HepG2 (cell line): ENCODE data around the gene LINGO1. TPM values are rescaled to one million over a fixed set of nuclear protein-coding genes. Genes with fewer than 3 reads are reported as not detected.

Experiments
- ATM ChIP-seq: fragments of 450-650 bp; IDR thresholded peaks from 2 replicates; pipeline ENCODE4 v1.7.1; 2017; ENCODE audit warnings: mild to moderate bottlenecking, borderline replicate concordance
- DPF2 ChIP-seq: sonication (generic); formaldehyde crosslinking; IDR thresholded peaks from 2 replicates; pipeline ENCODE4 v1.4.0; 2020; ENCODE audit warnings: mild to moderate bottlenecking, low read depth, missing genetic modification reagents, borderline replicate concordance
- HDAC2 ChIP-seq: sonication (generic); formaldehyde crosslinking; IDR thresholded peaks from 2 replicates; pipeline ENCODE4 v1.4.0; 2020; ENCODE audit warnings: missing genetic modification reagents
- HOXA5 ChIP-seq: sonication (generic); formaldehyde crosslinking; IDR thresholded peaks from 2 replicates; pipeline ENCODE4 v1.4.0; 2020; ENCODE audit warnings: missing genetic modification reagents
- IKZF5 ChIP-seq: IDR thresholded peaks from 2 replicates; pipeline ENCODE4 v1.6.1; 2018; ENCODE audit warnings: missing genetic modification reagents, mild to moderate bottlenecking, missing compliant biosample characterization
- MIER2 ChIP-seq: IDR thresholded peaks from 2 replicates; pipeline ENCODE4 v1.6.1; 2016; ENCODE audit warnings: missing biosample characterization, missing genetic modification reagents
- PAWR ChIP-seq: sonication (generic); formaldehyde crosslinking; IDR thresholded peaks from 2 replicates; pipeline ENCODE4 v1.4.0; 2020; ENCODE audit warnings: missing genetic modification reagents, mild to moderate bottlenecking, borderline replicate concordance
- PREB ChIP-seq: sonication (generic); formaldehyde crosslinking; IDR thresholded peaks from 2 replicates; pipeline ENCODE4 v1.4.0; 2020; ENCODE audit warnings: missing genetic modification reagents
- RARG ChIP-seq: sonication (generic); formaldehyde crosslinking; IDR thresholded peaks from 2 replicates; pipeline ENCODE4 v1.4.0; 2020; ENCODE audit warnings: low read depth, mild to moderate bottlenecking, missing genetic modification reagents
- RELA ChIP-seq: sonication (generic); formaldehyde crosslinking; IDR thresholded peaks from 2 replicates; pipeline ENCODE4 v1.4.0; 2020; ENCODE audit warnings: missing genetic modification reagents
- RNF2 ChIP-seq: fragments of 450-650 bp; conservative IDR thresholded peaks from 2 replicates; pipeline ENCODE4 v1.6.1; 2016; ENCODE audit warnings: low read depth
- SMARCE1 ChIP-seq: fragments of 450-650 bp; IDR thresholded peaks from 2 replicates; pipeline ENCODE4 v1.6.1; 2017; ENCODE audit warnings: borderline replicate concordance
- STAT5B ChIP-seq: sonication (generic); formaldehyde crosslinking; IDR thresholded peaks from 2 replicates; pipeline ENCODE4 v1.4.0; 2020; ENCODE audit warnings: missing genetic modification reagents
- SUZ12 ChIP-seq: fragments of 150-350 bp; IDR thresholded peaks from 2 replicates; pipeline ENCODE4 v1.6.1; 2014; ENCODE audit warnings: low read depth, low read length
- ZBTB10 ChIP-seq: sonication (generic); formaldehyde crosslinking; IDR thresholded peaks from 2 replicates; pipeline ENCODE4 v1.4.0; 2020; ENCODE audit warnings: missing genetic modification reagents, borderline replicate concordance
- ZBTB34 ChIP-seq: sonication (generic); formaldehyde crosslinking; IDR thresholded peaks from 2 replicates; pipeline ENCODE4 v1.8.0; 2022; ENCODE audit warnings: mild to moderate bottlenecking, missing genetic modification reagents
- ZBTB46 ChIP-seq: sonication (generic); formaldehyde crosslinking; IDR thresholded peaks from 2 replicates; pipeline ENCODE4 v1.4.0; 2020; ENCODE audit warnings: mild to moderate bottlenecking, missing genetic modification reagents, borderline replicate concordance
- ZC3H4 ChIP-seq: sonication (generic); formaldehyde crosslinking; IDR thresholded peaks from 2 replicates; pipeline ENCODE4 v1.4.0; 2020; ENCODE audit warnings: missing genetic modification reagents, borderline replicate concordance
- ZFP90 ChIP-seq: sonication (generic); formaldehyde crosslinking; IDR thresholded peaks from 2 replicates; pipeline ENCODE4 v1.8.0; 2022; ENCODE audit warnings: missing genetic modification reagents, mild to moderate bottlenecking, inconsistent platforms, borderline replicate concordance
- ZNF121 ChIP-seq: sonication (generic); formaldehyde crosslinking; IDR thresholded peaks from 2 replicates; pipeline ENCODE4 v1.5.0; 2020; ENCODE audit warnings: mild to moderate bottlenecking, missing genetic modification reagents
- ZNF33A ChIP-seq: sonication (generic); formaldehyde crosslinking; IDR thresholded peaks from 2 replicates; pipeline ENCODE4 v1.5.1; 2020; ENCODE audit warnings: missing genetic modification reagents, mild to moderate bottlenecking, moderate library complexity, borderline replicate concordance
- ZNF614 ChIP-seq: IDR thresholded peaks from 2 replicates; pipeline ENCODE4 v1.6.1; 2018; ENCODE audit warnings: missing biosample characterization, missing genetic modification reagents, inconsistent platforms, borderline replicate concordance
- polyA plus RNA-seq, 8 experiments: library from polyadenylated mRNA; depleted of rRNA in 3 of 8; stranded (reverse) in 7 of 8; unstranded in 1 of 8; fragments of >200 nt; fragmentation: Illumina TruSeq in 4 of 8; extraction: Trizol in 4 of 8; gene quantifications; 2 replicates each; pipeline versions ENCODE4 v1.2.1 to v1.2.3, GENCODE V29; 2011 to 2016; ENCODE audit warnings: low read depth in 4 of 8, missing spikeins in 1 of 8, mixed read lengths in 1 of 8; ENCODE audit not compliant: insufficient read depth in 1 of 8
- total RNA-seq, 5 experiments: library from RNA; depleted of rRNA; stranded (reverse); fragments of >200 nt; fragmentation: Illumina TruSeq; extraction: Trizol; gene quantifications; 2 replicates each; pipeline ENCODE4 v1.2.3, GENCODE V29; 2016; ENCODE audit warnings: low read depth in 1 of 5

LINGO1 gene
- total and polyA plus RNA-seq, 2 of the 13 experiments (the other 11 are each of a cell fraction or from before 2014, with no cell fraction given), result 0.07 TPM; not detected in 1

GRCh38 chr15:77633134-77633912 lies 611 bp upstream of the LINGO1 start (continued):
- TF ChIP-seq ZNF614 (no peak), ZBTB10 (no peak), RELA (CRISPR knock-in tag) (0 out of 2 replicates have a peak, but pooled peaks have one; percentile 31), STAT5B (CRISPR knock-in tag) (no peak), SUZ12 (peak; percentile 23; the same call in 1 of the 2 replicates), SMARCE1 (no peak), RARG (CRISPR knock-in tag) (no peak), ZNF33A (CRISPR knock-in tag) (no peak), HDAC2 (CRISPR knock-in tag) (peak; percentile 70), ZFP90 (peak; percentile 90; the same call in 1 of the 2 replicates), ZC3H4 (CRISPR knock-in tag) (no peak), DPF2 (no peak), ZNF121 (CRISPR knock-in tag) (peak; percentile 56), ZBTB46 (CRISPR knock-in tag) (no peak), HOXA5 (peak; percentile 83; the same call in 1 of the 2 replicates), RNF2 (peak; percentile 66; the same call in 1 of the 2 replicates), ATM (no peak), IKZF5 (CRISPR knock-in tag) (peak; percentile 79; the same call in 1 of the 2 replicates), MIER2 (CRISPR knock-in tag) (0 out of 2 replicates have a peak, but pooled peaks have one; percentile 40), PREB (CRISPR knock-in tag) (no peak), PAWR (no peak), ZBTB34 (CRISPR knock-in tag) (no peak)
